NCI-H2196 (cell line): ENCODE data around the gene C1QL4.

Source experiments
- DNase-seq: peaks from one replicate; lab custom pipeline; 2025; ENCODE audit not compliant: unreplicated experiment; lab: John Stamatoyannopoulos, UW

The C1QL4 gene

DNA sequence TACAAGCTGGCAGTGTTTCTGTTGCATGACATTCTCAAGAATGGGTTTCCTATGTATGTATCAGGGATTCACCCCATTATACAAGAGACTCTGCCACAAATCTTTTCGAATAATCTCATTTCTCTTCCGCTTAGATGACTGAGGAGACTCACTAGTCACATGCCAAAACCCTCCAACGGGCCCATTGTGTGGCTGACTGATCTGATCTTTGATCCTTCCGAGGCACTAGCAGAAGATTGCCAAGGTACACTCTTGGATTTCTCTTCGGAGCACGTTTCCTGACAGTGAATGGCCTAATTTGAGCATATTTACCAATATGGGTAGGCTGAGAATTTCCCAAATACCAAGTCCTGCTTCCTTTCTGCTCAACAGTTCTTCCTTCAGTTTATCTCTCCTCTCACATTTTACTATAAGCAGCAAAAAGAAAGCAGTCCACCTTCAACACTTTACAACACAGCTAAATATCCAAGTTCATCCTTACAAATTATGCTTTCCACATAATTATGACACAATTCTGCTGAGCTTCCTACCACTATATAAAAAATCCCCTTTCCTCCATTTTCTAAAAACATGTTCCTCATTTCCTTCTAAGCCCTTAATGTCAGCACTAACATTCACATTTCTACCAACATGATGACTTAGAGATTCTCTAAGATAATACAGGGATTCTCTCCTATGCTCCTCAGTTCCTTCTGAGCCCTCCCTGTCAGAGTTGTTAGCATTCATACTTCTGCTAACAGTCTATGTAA lies 31.1 kb downstream of the C1QL4 start:
- DNase-seq = no peak

DNA sequence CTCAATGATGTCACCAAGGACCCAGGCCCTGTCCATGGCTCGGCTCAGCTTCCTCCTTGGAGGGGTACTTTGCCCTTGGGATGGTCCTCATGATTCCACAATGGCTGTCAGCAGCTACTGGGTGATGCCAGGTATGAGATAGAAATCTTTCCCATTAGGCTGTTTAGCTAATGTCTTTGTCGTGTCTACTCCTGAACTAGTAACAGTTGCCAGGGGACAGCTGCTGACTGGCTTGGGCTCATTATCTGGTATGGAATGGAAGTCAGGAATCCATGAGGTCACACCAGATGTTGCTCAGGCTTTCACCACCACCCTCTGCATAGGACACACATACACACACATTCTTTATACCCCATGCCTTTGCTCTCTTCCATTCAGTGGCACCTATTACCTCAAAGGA lies 32.8 kb downstream of the C1QL4 start:
- DNase-seq = no peak

DNA sequence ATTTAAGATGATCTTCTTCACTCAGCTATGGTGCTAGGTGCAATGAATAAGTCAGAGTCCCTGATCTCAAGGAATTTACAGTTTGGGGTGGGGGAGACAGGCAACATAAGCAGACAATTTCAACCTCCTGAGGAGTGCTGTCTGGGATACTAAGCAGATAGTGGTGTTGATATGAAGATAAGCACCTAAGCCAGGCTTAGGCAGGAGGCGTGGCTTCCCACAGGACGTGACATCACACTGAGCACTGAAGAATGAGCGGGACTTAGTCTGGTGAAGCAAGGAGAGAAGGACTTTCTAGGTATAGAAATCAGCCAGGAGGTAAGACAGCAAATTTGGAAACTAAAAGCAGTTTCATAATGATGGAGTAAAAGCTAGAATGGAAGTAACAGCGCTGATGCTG lies 35.2 kb downstream of the C1QL4 start:
- DNase-seq = no peak

DNA sequence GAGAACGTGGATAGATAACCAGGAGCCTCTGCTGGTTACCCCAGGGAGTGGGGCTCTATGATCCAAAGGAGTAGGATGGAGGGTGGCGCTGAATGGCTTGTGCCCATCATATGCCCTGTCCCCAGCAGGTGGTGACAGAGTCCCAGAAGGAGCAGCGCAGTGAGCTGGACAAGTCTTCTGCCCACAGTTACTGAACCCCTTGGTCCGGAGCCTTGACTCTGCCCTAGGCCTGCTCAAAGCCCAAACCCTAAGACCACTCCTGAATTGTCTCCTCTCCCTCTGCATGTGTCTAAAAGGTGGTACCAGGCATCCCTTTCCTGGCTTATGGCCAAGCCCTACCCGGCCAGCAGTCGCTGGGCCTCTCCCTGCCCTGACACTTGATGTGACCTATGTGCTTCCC lies 38.8 kb downstream of the C1QL4 start:
- no peak for DNase-seq

DNA sequence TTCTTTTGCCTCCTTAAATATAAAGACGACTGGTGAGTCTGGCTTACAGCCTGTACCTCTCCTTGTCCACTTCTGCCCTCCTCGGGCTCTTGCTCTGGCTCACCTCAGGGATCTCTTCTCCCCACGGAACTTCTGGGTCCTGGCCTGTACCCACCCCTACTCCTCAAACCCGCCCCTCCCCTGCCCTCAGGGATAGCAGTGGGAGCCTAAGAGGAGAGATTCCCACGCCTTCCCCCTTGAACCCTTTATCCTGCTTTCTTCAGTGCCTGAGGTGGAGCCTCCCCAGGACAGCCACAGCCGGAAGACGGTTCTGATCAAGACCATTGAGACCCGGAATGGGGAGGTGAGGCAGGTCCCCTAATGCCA lies 39.3 kb downstream of the C1QL4 start:
- DNase-seq = no peak

DNA sequence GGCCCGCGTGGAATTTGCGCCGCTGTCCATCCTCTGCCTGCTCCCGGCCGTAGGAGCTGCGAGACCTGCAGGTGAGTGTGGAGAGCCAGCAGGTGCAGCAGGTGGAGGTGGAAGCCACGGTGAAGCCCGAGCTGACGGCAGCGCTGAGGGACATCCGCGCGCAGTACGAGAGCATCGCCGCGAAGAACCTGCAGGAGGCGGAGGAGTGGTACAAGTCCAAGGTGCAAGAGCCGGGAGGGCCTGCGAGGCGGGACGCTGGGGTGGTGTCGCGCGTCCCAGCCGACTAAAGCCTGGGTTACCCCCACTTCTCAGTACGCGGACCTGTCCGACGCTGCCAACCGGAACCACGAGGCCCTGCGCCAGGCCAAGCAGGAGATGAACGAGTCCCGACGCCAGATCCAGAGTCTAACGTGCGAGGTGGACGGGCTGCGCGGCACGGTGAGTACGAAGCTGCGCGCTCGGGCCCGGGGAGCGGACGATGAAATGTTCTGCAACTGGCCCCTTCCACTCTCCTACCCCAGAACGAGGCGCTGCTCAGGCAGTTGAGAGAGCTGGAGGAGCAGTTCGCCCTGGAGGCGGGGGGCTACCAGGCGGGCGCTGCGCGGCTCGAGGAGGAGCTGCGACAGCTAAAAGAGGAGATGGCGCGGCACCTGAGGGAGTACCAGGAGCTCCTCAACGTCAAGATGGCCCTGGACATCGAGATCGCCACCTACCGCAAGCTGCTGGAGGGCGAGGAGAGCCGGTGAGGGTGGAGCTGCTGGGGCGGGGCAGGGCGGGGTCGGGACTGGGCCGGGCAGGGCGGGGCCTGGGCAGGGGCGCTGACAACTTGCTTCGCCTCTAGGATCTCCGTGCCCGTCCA lies 39.9 kb downstream of the C1QL4 start:
- DNase-seq = peak; percentile 38

DNA sequence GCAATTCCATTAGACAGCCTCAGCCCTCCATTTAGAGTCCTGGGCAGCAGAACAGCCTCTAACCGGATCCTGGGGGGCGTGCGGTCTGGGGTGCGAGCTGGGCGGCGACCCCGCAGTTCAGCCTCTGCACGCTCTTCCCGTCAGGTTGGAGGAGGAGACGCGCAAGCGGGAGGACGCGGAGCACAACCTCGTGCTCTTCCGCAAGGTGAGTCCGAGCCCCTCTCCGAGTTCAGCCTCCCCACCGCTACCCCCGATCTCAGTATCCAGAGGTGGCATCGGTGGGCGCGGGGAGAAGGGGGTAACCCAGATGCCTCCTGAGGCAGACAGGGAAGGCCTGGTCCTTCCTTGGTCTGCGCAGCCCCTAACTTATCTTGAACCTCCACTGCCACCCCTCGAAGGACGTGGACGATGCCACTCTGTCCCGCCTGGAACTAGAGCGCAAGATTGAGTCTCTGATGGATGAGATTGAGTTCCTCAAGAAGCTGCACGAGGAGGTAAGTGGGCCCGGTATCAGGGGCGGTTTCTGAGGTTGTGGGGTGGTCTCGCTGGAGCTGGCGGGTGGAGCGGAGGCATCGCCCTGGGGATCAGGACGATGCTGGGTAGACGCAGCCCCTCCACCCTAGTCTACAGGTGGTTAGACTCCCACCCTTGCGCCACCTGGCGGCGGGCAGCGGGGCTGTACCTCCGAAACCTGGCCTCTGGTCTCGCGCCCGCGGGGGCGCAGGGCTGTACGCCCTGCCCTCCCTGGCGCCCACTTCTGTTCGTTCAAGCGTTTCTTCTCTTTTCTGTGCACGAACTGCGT lies 40.8 kb downstream of the C1QL4 start:
- DNase-seq = peak; percentile 45

DNA sequence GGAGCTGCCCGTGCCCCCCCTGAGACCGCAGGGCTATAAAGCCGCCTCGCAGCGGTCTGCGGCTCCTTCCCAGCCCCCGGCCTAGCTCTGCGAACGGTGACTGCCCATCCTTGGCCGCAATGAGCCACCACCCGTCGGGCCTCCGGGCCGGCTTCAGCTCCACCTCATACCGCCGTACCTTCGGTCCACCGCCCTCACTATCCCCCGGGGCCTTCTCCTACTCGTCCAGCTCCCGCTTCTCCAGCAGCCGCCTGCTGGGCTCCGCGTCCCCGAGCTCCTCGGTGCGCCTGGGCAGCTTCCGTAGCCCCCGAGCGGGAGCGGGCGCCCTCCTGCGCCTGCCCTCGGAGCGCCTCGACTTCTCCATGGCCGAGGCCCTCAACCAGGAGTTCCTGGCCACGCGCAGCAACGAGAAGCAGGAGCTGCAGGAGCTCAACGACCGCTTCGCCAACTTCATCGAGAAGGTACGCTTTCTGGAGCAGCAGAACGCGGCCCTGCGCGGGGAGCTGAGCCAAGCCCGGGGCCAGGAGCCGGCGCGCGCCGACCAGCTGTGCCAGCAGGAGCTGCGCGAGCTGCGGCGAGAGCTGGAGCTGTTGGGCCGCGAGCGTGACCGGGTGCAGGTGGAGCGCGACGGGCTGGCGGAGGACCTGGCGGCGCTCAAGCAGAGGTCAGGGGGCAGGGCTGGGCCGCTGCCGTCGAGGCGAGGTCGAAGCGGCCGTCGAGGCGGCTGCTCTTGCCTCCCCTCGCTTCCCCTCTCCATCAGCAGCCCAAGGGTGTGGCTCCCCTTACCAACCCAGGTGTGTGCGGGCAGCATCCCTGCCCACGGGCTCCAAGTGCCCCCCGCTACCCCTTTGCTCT lies 41.7 kb downstream of the C1QL4 start, which contains the start of gene PRPH:
Gene PRPH (plus strand): TSS at position 66 of the 855 bp plus-strand sequence. CDS start 54 bp downstream, at position 120.
- no peak for DNase-seq

DNA sequence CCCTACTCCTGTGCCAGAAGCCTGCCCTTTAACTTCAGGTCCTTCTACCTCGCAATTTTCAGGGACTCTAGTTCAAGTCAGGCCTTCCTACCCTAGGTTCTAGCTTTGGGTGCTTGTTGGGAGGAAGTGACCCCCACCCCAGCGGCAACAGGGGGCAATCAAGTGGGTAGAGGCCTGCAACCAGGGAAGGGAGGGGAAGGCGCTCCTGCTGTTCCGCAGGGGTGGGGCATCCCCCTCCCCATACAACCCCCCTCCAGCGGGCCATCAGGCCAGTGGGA lies 42.2 kb downstream of the C1QL4 start:
- no peak for DNase-seq

DNA sequence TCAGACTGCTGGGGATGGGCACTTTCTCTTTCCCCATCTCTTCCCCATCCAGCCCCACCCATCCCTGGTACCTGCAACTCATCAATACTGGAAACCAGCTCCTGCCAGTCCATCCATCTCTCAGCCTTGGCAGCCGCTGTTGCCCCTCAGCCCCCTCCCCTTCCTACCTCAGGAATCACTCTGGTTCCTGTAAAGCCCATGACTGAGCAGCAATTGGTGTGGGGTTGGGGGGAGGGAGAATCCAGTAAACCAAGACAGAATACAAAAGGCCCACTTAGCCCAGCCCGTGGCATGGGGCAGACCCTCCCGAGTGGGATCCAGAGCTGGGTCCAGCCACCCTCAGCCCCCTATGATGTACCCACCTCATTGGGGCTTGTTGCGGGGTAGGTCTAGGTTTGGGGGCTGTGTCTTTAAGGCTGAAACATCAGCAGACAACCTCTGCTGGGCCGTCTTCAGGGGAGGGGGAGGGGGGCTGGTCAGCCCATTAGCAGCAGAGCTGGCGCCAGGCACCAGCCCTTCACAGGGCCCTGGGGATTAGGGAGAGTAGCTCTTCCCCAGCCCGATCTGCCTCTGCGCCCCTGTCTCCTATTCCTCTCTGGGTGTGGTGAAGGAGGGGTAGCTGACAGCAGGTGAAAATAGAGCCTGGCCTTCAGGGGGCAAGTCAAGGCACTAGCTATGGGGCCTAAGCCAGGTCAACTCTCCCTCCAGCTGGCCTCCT lies 42.7 kb downstream of the C1QL4 start:
- DNase-seq = no peak

DNA sequence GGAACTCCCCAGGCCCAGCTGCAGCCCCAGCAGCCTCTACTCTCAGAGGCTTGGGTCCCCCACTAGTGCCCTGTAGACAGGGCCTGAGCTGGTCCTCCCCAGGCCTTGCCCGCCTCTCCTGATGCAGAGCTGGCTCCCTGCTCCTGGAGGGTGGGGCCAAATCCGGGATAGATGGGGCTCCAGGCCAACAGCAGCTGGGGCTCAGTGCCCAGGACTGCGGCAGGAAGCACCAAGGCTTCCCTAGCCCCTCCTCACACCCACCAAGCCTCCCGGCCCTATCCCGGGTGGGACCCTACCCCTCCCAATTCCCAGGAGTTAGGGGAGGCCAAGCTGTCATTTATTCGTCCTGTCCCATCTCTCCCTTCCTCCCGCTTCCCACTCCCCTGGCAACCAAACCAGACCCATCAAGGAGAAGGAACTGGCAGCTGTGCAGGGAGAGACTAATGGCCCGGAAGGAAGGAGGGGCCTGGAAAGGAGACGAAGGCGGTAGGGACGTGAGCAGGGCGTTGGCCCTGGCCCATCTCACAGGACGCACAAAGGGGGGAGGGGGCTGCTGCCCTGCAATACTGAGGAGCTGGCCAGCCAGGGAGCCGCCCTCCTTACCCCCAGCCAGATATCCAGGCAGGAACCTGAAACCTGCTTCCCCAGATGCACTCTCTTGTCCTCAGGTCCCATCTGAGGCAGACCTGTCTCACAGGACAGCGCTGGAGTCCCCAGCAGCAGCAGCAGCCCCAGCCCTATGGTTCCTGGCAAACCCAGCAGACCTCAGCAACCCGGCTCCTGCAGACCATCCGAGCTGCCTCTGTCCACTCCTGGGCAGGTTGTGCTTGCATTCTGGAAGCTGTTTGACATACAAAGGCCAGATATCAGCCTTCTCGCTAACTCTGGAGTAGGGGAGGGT lies 43.7 kb downstream of the C1QL4 start:
- peak; percentile 72 for DNase-seq

DNA sequence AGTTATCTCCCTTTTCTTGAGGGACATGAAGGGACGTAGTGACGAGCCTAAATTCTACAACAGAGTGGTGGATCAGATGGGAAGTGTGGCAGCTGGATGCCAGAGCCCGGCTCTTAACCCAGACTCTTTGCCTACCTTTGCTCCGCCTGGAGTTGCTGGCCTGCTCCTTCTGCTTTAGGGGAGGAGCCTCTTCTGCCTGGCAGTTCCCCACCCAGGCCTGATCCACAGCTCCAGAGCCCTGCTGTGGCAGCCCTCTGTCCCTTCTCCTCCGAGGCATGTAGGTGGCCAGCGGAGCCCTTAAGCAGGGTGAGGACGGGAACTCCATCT lies 44.3 kb downstream of the C1QL4 start:
- peak; percentile 48 for DNase-seq

DNA sequence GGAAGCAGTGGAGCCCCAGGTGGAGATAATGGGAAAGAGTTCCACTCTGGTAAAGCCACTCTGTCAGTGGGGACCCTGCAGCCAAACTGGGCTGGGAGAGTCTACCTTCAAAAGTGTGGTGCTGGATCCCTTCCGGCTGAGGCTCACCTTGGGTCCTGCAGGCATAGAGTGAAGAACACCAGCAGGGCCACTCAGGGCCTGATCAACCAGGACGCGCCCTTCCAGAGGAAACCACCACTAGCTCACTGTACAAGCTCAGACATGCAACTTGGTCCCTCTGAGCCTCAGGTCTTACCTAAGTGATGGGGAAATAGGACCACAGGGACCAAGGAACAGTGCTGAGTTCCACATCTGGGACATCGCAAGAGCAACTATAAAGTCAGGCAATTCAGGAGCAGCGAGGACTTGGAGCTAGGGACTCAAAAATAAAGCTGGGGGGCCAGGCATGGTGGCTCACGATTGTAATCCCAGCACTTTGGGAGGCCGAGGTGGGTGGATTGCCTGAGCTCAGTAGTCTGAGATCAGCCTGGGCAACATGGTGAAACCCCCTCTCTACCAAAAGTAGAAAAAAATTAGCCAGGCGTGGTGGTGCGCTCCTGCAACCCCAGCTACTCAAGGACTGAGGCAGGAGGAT lies 47.9 kb downstream of the C1QL4 start:
- DNase-seq = no peak

DNA sequence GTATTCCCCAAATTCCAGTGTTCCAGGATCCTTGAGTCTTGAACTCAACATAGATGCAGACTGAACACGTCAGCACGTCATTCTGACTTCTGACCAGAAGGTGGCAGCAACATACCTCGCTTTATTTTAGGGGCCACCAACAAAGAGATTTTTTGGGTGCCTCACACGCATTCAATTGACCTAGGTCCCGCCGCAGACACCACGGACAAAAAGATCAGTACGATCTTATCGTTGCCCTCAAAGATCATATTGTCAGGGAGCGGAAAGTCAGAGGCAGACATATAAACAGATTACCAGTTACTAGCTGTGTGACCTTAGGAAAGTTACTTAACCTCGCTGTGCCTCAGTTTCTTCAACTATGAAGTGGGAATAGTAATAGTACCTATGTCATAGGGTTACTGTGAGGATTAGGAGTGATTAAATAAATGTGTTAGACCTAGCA lies 48.6 kb downstream of the C1QL4 start:
- peak; percentile 52 for DNase-seq

DNA sequence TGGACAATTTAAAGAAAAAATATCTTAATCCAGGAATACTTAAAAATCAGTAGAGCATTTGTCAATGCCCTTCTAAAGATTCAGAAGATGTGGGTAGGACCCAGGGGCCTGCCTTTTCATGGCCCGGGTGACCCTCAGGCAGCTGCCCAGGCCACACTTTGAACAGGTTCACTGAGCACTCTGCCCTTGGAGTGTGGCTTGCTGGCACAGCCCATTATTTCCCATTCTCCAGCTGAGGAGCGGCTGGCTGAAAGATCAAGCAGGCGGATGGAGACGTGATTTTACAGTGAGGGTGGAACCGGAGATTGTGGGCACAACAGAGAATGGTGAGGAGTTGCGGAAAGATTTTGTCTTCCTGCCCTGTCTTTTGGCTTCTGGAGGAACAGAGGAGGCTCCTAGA lies 49.1 kb downstream of the C1QL4 start:
- DNase-seq = no peak

DNA sequence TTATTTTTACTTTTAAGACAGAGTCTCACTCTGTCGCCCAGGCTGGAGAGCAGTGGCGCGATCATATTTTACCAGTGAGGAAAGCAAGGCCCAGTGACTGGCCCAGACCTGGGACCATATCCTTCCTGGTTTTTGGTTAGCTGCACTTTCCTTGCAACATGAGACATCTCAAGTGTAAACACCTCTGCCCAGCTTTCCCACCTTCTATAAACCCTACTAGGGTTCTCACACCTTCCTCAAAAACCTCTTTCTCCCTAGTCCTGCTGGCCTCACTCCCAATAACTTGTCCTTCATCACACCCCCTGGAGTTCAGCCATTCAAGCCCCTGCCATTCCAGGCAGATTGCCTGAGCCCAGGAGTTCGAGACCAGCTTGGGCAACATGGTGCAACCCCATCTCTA lies 52.3 kb downstream of the C1QL4 start:
- DNase-seq = no peak

DNA sequence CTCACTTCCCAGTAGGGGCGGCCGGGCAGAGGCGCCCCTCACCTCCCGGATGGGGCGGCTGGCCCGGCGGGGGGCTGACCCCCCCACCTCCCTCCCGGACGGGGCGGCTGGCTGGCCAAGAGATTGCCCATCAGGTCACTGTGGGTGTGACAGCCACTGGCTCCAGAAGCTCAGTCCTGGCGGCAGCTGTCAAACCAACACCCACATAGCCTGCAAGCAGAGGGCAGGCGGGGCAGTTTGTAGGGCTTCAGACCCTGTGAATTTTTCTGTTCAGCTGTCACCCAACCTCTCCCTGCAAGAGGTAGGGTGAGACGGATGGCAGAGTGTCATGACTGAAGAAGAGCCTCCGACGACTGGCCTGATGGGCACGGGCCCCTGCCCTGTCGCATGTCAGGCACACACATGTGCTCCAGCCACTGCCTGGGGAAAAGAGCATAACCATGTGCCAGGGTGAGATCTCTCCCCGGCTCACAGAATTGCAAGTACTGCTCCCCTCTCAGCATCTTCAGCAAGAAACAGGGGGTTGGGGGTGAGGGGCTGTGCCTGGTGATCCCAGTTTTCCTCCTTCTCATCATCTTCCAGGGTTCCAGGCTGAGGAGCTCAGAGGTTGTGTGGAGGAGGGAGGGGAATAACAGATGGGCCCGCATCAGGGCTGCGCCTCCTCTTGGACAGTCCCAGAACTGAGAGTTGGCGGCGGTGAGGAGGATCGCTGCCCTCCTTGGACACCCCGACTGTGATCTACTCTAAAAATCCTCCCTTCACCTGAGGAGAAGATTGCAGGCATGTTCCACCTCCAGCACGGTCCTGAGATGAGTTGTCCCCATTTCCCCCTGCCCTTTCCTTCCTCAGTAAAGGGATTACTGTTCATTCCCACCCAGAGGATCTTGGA lies 53.2 kb downstream of the C1QL4 start:
- no peak for DNase-seq
